ENCODE results near the gene LMNB1.

The LMNB1 gene

DNA sequence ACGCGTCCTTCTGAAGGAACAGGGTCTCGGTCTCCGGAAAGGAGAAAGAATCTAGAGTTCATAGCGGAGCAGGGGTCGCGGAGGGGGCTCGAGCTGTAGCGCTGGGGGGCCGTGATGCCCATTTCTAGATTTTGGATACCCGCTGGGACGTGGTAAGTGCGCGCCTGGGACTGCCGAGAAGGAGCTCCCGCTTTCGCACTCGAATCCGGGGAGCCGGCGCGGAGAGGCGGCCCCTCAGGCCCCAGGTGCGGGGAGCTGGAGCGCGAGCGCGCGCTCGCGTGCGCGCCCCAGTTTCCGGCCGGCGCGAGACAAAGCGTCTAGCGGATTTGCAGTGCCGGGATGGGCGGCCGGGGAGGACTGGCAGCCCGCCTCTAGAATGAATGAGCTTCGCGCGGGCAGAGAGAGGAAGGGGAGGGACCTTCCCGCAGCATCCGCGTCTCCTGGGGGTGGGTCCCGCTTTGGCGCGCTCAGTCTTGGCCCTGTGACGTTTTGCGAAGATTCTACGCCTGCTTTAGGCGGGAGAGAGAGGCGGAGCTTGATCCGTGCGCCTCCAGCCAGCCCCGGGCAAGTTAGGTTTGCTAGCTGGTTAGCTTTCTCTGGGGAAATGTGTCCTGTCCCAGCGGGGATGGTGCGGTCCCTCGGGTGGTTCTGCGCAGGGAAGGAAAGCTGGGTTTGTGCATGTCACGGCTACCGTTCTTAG lies 1.2 kb downstream of the LMNB1 start (continued):
- TF ChIP-seq, protein P1, sequence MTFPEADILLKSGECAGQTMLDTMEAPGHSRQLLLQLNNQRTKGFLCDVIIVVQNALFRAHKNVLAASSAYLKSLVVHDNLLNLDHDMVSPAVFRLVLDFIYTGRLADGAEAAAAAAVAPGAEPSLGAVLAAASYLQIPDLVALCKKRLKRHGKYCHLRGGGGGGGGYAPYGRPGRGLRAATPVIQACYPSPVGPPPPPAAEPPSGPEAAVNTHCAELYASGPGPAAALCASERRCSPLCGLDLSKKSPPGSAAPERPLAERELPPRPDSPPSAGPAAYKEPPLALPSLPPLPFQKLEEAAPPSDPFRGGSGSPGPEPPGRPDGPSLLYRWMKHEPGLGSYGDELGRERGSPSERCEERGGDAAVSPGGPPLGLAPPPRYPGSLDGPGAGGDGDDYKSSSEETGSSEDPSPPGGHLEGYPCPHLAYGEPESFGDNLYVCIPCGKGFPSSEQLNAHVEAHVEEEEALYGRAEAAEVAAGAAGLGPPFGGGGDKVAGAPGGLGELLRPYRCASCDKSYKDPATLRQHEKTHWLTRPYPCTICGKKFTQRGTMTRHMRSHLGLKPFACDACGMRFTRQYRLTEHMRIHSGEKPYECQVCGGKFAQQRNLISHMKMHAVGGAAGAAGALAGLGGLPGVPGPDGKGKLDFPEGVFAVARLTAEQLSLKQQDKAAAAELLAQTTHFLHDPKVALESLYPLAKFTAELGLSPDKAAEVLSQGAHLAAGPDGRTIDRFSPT (tag by site-specific recombination; IDR thresholded peaks at IDR 0.05) = peak; percentile 81
- TF ChIP-seq KLF7 (tag by site-specific recombination; IDR thresholded peaks at IDR 0.05; ENCODE audit: borderline replicate concordance) = no peak
- TF ChIP-seq ZNF423 (tag by site-specific recombination; IDR thresholded peaks at IDR 0.05) = peak; percentile 77
- TF ChIP-seq WT1 (tag by site-specific recombination; IDR thresholded peaks at IDR 0.05) = peak; percentile 34
- peak; percentile 88; the same call in 1 of the 2 replicates for TF ChIP-seq TRIM28 (IDR thresholded peaks at IDR 0.05; ENCODE audit: borderline replicate concordance, low read length)
- TF ChIP-seq ZBTB7A (tag by site-specific recombination; IDR thresholded peaks at IDR 0.05; ENCODE audit: low read depth) = peak; percentile 87
- peak; percentile 90 for TF ChIP-seq PATZ1 (tag by site-specific recombination; IDR thresholded peaks at IDR 0.05)
- TF ChIP-seq ZFP69B (tag by site-specific recombination; IDR thresholded peaks at IDR 0.05) = peak; percentile 99
- TF ChIP-seq KLF10 (tag by site-specific recombination; IDR thresholded peaks at IDR 0.05) = peak; percentile 87
- TF ChIP-seq ZNF776 (tag by site-specific recombination; IDR thresholded peaks at IDR 0.05; ENCODE audit: borderline replicate concordance) = no peak
- peak; percentile 94 for TF ChIP-seq ZBTB26 (tag by site-specific recombination; optimal IDR thresholded peaks at IDR 0.05)
- TF ChIP-seq, protein P2, sequence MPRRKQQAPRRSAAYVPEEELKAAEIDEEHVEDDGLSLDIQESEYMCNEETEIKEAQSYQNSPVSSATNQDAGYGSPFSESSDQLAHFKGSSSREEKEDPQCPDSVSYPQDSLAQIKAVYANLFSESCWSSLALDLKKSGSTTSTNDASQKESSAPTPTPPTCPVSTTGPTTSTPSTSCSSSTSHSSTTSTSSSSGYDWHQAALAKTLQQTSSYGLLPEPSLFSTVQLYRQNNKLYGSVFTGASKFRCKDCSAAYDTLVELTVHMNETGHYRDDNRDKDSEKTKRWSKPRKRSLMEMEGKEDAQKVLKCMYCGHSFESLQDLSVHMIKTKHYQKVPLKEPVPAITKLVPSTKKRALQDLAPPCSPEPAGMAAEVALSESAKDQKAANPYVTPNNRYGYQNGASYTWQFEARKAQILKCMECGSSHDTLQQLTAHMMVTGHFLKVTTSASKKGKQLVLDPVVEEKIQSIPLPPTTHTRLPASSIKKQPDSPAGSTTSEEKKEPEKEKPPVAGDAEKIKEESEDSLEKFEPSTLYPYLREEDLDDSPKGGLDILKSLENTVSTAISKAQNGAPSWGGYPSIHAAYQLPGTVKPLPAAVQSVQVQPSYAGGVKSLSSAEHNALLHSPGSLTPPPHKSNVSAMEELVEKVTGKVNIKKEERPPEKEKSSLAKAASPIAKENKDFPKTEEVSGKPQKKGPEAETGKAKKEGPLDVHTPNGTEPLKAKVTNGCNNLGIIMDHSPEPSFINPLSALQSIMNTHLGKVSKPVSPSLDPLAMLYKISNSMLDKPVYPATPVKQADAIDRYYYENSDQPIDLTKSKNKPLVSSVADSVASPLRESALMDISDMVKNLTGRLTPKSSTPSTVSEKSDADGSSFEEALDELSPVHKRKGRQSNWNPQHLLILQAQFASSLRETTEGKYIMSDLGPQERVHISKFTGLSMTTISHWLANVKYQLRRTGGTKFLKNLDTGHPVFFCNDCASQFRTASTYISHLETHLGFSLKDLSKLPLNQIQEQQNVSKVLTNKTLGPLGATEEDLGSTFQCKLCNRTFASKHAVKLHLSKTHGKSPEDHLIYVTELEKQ (tag by site-specific recombination; IDR thresholded peaks at IDR 0.05; ENCODE audit: borderline replicate concordance) = no peak
- peak; percentile 69; the same call in 1 of the 2 replicates for TF ChIP-seq KLF9 (tag by site-specific recombination; IDR thresholded peaks at IDR 0.05; ENCODE audit: low read depth)
- TF ChIP-seq, protein P3, sequence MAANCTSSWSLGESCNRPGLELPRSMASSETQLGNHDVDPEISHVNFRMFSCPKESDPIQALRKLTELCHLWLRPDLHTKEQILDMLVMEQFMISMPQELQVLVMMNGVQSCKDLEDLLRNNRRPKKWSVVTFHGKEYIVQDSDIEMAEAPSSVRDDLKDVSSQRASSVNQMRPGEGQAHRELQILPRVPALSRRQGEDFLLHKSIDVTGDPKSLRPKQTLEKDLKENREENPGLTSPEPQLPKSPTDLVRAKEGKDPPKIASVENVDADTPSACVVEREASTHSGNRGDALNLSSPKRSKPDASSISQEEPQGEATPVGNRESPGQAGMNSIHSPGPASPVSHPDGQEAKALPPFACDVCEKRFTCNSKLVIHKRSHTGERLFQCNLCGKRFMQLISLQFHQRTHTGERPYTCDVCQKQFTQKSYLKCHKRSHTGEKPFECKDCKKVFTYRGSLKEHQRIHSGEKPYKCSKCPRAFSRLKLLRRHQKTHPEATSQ (tag by site-specific recombination; IDR thresholded peaks at IDR 0.05) = no peak
- peak; percentile 30; the same call in 1 of the 2 replicates for TF ChIP-seq KLF1 (tag by site-specific recombination; IDR thresholded peaks at IDR 0.05)
- TF ChIP-seq ZNF707 (tag by site-specific recombination; IDR thresholded peaks at IDR 0.05) = no peak
- 0 out of 2 replicates have a peak, but pooled peaks have one; percentile 36 for TF ChIP-seq ZXDB (tag by site-specific recombination; IDR thresholded peaks at IDR 0.05)
- no peak for TF ChIP-seq ZNF311 (tag by site-specific recombination; IDR thresholded peaks at IDR 0.05; ENCODE audit: borderline replicate concordance)
- TF ChIP-seq ZNF704 (tag by site-specific recombination; IDR thresholded peaks at IDR 0.05) = no peak
- TF ChIP-seq ZBTB11 (tag by site-specific recombination; conservative IDR thresholded peaks at IDR 0.05; ENCODE audit: low read depth) = peak; percentile 40
- no peak for TF ChIP-seq ZNF580 (tag by site-specific recombination; IDR thresholded peaks at IDR 0.05)
- peak; percentile 36; the same call in 1 of the 2 replicates for TF ChIP-seq ZBTB17 (tag by site-specific recombination; IDR thresholded peaks at IDR 0.05)
- TF ChIP-seq ZNF561 (tag by site-specific recombination; IDR thresholded peaks at IDR 0.05; ENCODE audit: borderline replicate concordance) = 0 out of 2 replicates have a peak, but pooled peaks have one; percentile 62
